Lower leg skin (tissue), 4 donors: ENCODE data around the gene ITIH4. TPM values are rescaled to one million over a fixed set of nuclear protein-coding genes. Genes with fewer than 3 reads are reported as not detected.

Experiments used
- DNase-seq, 2 donors: peaks; one replicate each; pipeline ENCODE4 v3.0.0-alpha.2; 2019; ENCODE audit warnings: low spot score in 2 of 2
- H3K4me3 ChIP-seq: fragments of 200-600 bp; sonication (generic); 2 replicates; pipeline ENCODE4 v1.5.1; 2017; ENCODE audit warnings: mild to moderate bottlenecking, low read depth; ENCODE audit not compliant: poor library complexity, severe bottlenecking
- CTCF ChIP-seq, 3 donors: fragments of 450-650 bp; IDR thresholded peaks; one replicate each; pipeline ENCODE4 v1.5.1; 2016; ENCODE audit warnings: antibody characterized with exemption in 3 of 3, mild to moderate bottlenecking in 3 of 3, moderate library complexity in 2 of 3
- POLR2A ChIP-seq, 2 donors: fragments of 450-650 bp; IDR thresholded peaks; one replicate each; pipeline ENCODE4 v1.6.1; 2016 to 2017; ENCODE audit warnings: antibody characterized with exemption in 2 of 2, mild to moderate bottlenecking in 1 of 2, moderate library complexity in 1 of 2
- WGBS, 2 donors: methylation state at CpG; one replicate each; pipeline ENCODE4 v1.1.5; 2018; 5-methylcytosine and 5-hydroxymethylcytosine counted together
- intact Hi-C: fragments of 100-400 bp; cut with DNase I; formaldehyde crosslinking; loops from one replicate; pipeline ENCODE4 v1.15.0; 2023; ENCODE audit warnings: low total_unique reads
- total RNA-seq, 4 donors: library from RNA; depleted of rRNA; stranded (reverse); fragments of >200 nt; gene quantifications; one replicate each; pipeline ENCODE4 v1.1.0, GENCODE V29; 2016

ITIH4 gene
- total RNA-seq, 4 donors from 2014 or later = 0.38 to 3.6 (median 2.5) TPM

GRCh38 chr3:52792961-52793695 is 37.3 kb downstream of the ITIH4 start:
- no peak for TF ChIP-seq POLR2A (IDR thresholded peaks at IDR 0.05)
- no peak for TF ChIP-seq CTCF (IDR thresholded peaks at IDR 0.05)
- intact Hi-C loops = no loop called here

GRCh38 chr3:52792413-52792812 is 38.1 kb downstream of the ITIH4 start:
- intact Hi-C loops = no loop called here
- WGBS, 2 donors = 84 to 92% methylated on average over 7 of the region's 7 CpGs
- no peak overlapping the region for H3K4me3 ChIP-seq
- TF ChIP-seq CTCF (IDR thresholded peaks at IDR 0.05) (no peak), POLR2A (IDR thresholded peaks at IDR 0.05) (no peak)
- no peak for DNase-seq

More at GRCh38 chr3:52792961-52793695, 37.3 kb downstream of the ITIH4 start:
- no peak overlapping the region for H3K4me3 ChIP-seq
- WGBS, 2 donors = 55 to 62% methylated on average over 18 of the region's 18 CpGs
- no peak for DNase-seq

GRCh38 chr3:52791928-52792327 is 38.5 kb downstream of the ITIH4 start:
- intact Hi-C loops = no loop called here
- no peak for DNase-seq
- 85 to 93% methylated on average over 4 of the region's 4 CpGs for WGBS, 2 donors
- TF ChIP-seq POLR2A (IDR thresholded peaks at IDR 0.05) (no peak), CTCF (IDR thresholded peaks at IDR 0.05) (no peak)
- no peak overlapping the region for H3K4me3 ChIP-seq

- intact Hi-C loops = no loop called here
- WGBS, 2 donors = 77 to 87% methylated on average over 11 to 12 of the region's 12 CpGs
- H3K4me3 ChIP-seq = no peak overlapping the region
- TF ChIP-seq CTCF (IDR thresholded peaks at IDR 0.05) (no peak), POLR2A (IDR thresholded peaks at IDR 0.05) (no peak)
- DNase-seq = no peak
These were observed 39.1 kb downstream of the ITIH4 start for GRCh38 chr3:52791366-52791765.

GRCh38 chr3:52790741-52791140 is 39.7 kb downstream of the ITIH4 start:
- TF ChIP-seq POLR2A (IDR thresholded peaks at IDR 0.05) (no peak), CTCF (IDR thresholded peaks at IDR 0.05) (no peak)
- 79 to 89% methylated on average over 13 of the region's 13 CpGs for WGBS, 2 donors
- intact Hi-C loops = no loop called here
- no peak for DNase-seq
- H3K4me3 ChIP-seq = no peak overlapping the region

- intact Hi-C loops = no loop called here
- no peak for DNase-seq
- 92 to 93% methylated on average over 7 of the region's 7 CpGs for WGBS, 2 donors
- no peak overlapping the region for H3K4me3 ChIP-seq
- TF ChIP-seq POLR2A (IDR thresholded peaks at IDR 0.05) = no peak
- no peak for TF ChIP-seq CTCF (IDR thresholded peaks at IDR 0.05)
These were observed 40.1 kb downstream of the ITIH4 start for GRCh38 chr3:52790337-52790736.
